ENCODE results near the gene CNOT10. TPM values are rescaled to one million over a fixed set of nuclear protein-coding genes. Genes with fewer than 3 reads are reported as not detected.

Gene CNOT10
- total RNA-seq, 1 donor from 2014 or later: 28.7 TPM

GRCh38 chr3:32821686-32822296, 136.8 kb downstream of the CNOT10 start:
- H3K27me3 ChIP-seq: peaks cover 12% of the 10 kb centered on the region
- TF ChIP-seq CTCF (IDR thresholded peaks at IDR 0.05) (no peak), POLR2A (IDR thresholded peaks at IDR 0.05) (no peak), POLR2AphosphoS5 (IDR thresholded peaks at IDR 0.05; ENCODE audit: insufficient read depth in 1 of 2, low read depth in 1 of 2) (no peak)

DNA sequence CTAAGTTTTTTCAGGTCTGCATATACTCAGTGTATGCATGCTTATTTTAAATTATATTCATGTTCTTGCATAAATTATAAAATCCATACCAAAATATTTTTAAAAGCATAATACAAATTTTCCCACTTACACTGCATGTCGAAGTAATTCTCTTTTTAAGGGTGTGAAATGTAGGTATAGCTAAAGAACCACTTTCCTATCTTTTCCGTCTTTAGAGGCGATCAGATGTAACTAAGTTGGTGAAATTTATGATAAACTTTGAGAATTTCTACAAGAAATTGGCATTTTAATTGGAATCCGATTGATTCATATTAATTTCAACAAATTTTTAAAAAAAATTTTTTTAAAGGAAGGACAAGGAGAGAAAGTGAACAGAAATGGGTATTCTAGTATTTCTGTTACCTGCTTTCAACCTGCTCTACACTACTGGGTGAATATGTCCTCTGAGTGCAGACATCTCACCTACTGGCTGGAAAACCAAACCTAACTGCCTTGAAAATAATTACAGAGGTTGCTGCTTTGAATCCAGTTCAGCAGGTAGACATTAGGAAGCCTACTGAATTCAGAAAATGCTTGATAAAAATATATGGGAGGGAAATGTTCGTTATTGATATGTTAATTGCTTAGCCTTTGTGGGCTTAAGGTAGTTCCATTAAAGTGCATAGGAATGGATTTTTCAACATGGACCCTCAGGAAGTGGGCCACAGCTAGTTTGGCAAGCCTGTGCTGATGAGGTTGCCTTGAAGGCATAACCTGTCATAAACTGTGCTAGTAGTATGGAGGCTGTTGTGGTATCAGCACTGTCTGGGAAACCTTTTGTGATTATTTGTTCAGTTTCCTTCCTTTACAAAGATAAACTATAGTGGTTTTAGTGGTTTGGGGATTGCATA, 137.9 kb downstream of the CNOT10 start:
- Histone ChIP-seq H3K27me3 (peaks cover 12% of the 10 kb centered on the region), H3K4me1 (peaks cover 1% of the 10 kb centered on the region), H3K27ac (no peak overlapping the region), H3K36me3 (no peaks in the 10 kb centered on the region), H3K4me3 (no peak overlapping the region), H3K9me3 (no peaks in the 10 kb centered on the region)
- TF ChIP-seq POLR2AphosphoS5 (IDR thresholded peaks at IDR 0.05; ENCODE audit: insufficient read depth in 1 of 2, low read depth in 1 of 2): no peak
- no peak for TF ChIP-seq POLR2A (IDR thresholded peaks at IDR 0.05)
- TF ChIP-seq CTCF (IDR thresholded peaks at IDR 0.05): no peak
- intact Hi-C loops (cut with DNase I): no loop called here
- DNase-seq (ENCODE audit: extremely low spot score in 2 of 2): no peak

More at GRCh38 chr3:32821686-32822296, 136.8 kb downstream of the CNOT10 start:
- Histone ChIP-seq H3K4me1 (peaks cover 10% of the 10 kb centered on the region), H3K4me3 (peak overlapping the region in 1 of 2 donors; percentile 16), H3K9me3 (no peaks in the 10 kb centered on the region), H3K36me3 (no peaks in the 10 kb centered on the region), H3K27ac (no peak overlapping the region)
- intact Hi-C loops (cut with DNase I): no loop called here
- DNase-seq (ENCODE audit: extremely low spot score in 2 of 2): no peak

Other genes with a start within 250 kb of the CNOT10 start
- gene CMTM6, start 182.3 kb upstream of the CNOT10 start, total RNA-seq: 28.0 TPM
- 25.3 TPM for gene DYNC1LI1, start 114.3 kb upstream of the CNOT10 start, total RNA-seq
- gene TRIM71, start 132.8 kb downstream of the CNOT10 start, total RNA-seq: not detected

Data from vagina (tissue), 2 donors.